Adipose tissue (tissue), 3 donors: ENCODE results near the gene HAP1. TPM values are rescaled to one million over a fixed set of nuclear protein-coding genes. Genes with fewer than 3 reads are reported as not detected.

Experiments
- H3K27ac ChIP-seq: one replicate; pipeline ENCODE4 v1.5.1; 2013; ENCODE audit warnings: low read depth, low read length
- WGBS, 3 donors: extraction: QIAGEN DNeasy Blood & Tissue Kit; methylation state at CpG; one replicate each; pipeline ENCODE4 v1.1.7; 2013; 5-methylcytosine and 5-hydroxymethylcytosine counted together
- polyA plus RNA-seq, 3 donors: library from polyadenylated mRNA; stranded (reverse); fragments of 200-250 nt; gene quantifications; one replicate each; pipeline ENCODE4 v1.2.3, GENCODE V29; 2013
- donor health status: healthy with polysubstance abuse.
- donor health status: Bipolar disorder and iron deficiency.
- donor health status: healthy.

Gene HAP1
- polyA plus RNA-seq, 3 donors, result 0.03 to 0.48 (median 0.22) TPM

DNA sequence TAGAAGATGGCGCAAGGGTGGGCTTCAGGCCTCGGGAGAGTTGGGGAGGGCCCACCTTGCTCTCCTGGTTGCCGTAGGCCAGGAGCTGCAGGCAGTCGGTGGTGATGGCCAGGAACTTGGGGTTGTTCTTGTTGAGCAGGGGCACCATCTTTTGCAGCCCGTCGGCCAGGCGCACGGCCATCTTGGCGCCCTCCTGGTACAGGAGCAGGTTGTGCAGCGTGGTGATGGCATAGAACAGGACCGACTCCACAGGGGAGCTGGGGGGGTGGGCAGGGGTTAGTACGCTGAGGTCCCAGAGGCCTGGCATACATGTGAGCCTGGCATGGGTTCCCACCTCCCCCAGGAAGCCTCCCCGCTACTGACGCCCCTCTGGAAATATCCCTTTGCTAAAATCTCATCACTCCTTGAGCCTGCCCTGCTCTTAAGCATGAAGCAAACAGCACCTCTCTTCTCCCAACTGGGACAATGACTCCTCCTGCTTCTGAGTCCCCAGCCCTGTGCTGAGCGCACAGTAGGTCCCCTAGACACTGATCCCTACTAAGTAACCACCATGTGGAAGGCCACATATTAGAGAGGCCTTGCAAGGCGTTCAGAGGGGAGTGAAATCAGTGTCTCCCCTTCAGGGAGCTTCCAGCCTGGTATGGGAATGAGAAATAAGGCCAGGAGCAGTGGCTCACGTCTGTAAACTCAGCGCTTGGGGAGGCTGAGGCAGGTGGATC is 33.0 kb upstream of the HAP1 start:
- 91 to 94% (median 92%) methylated on average over 16 to 18 of the region's 18 CpGs for WGBS, 3 donors
- no peak overlapping the region for H3K27ac ChIP-seq

DNA sequence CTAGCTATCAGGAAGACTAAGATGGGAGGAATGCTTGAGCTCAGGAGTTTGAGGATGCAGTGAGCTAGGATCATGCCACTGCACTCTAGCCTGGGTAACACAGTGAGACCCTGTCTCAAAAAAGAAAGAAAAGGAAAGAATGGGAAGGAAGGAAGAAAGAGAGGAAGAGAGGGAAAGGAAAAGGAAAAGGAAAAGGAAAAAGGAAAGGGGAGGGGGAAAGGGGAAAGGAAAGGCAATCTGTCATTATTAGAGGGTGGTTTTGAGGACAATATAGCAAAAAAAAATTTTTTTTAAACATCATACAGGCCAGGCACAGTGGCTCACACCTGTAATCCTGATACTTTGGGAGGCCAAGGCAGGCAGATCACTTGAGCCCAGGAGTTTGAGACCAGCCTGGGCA is 31.7 kb upstream of the HAP1 start:
- no peak overlapping the region for H3K27ac ChIP-seq

DNA sequence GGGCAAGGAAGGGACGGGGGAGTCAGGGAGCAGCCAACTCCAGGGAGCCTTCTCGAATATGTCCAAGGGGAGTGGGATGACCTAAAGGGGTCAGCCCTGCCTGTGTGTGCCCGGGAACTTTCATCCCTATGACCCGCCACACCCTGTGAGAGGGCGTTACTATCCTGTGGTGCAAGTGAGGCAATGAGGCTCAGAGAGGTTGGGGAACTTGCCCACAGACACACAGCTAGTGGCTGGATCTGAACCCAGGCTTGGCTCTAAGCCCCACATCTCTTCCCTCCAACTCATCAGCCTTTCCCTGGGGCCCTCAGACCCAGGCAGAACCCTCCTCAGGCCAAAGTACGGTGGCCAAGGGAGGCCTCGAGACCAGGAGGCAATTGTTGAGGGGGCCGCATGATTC is 28.9 kb upstream of the HAP1 start:
- WGBS, 3 donors, result 89 to 94% (median 92%) methylated on average over 8 of the region's 8 CpGs
- no peak overlapping the region for H3K27ac ChIP-seq

DNA sequence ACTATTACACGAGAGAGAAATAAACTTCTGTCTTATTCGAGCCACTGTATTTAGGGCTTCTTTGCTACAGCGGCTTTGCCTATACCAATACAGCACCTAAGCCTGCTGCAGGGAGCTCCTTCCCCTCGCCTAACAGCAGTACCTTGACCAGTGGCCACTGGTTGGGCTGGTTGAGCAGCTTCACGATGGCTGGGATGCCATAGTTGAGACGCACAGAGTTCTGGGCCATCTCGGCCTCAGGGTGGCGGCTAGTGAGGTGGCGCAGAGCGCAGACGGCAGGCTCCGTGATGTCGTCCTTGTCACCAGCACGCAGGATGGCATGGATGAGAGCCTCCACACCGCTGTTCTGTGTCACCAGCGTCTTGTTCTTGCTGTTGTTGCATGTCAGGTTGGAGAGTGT is 28.4 kb upstream of the HAP1 start:
- H3K27ac ChIP-seq, result no peak overlapping the region
- WGBS, 3 donors, result 95 to 97% (median 96%) methylated on average over 16 of the region's 16 CpGs

DNA sequence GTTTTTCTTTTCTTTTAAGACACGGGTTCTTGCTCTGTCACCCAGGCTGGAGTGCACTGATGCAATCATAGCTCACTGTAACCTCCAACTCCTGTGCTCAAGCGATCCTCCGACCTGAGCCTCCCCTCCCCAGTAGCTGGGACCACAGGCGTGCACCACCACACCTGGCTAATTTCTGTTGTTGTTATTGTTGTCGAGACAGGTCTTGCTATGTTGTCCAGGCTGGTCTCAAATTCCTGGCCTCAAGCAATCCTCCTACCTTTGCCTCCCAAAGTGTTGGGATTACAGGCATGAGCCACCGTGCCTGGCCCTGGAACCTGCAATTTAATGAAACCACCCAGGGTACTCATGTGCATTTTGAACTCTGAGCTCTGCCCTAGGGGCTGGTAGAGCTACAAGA is 27.9 kb upstream of the HAP1 start:
- whole genome bisulfite sequencing, 3 donors, result 85 to 97% (median 93%) methylated on average over 6 of the region's 6 CpGs

DNA sequence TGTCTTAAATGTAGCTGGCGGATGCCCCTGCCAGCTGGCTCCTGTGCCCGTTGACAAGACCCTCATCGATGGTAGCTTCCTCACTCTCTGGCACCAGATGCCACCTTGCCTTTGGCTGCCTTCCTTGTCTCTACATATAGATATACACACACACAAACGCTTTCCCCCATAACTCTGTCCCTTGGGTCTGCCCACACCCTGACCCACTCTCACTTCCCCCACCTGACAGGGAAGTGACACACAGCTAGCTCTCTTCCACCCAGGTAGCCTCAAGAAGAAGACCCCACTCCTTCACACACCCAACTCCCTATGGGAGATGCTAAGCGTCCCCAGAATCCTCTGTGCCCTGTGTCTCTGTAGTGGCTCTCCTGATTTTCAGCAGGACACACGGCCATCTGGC is 26.4 kb upstream of the HAP1 start:
- WGBS, 3 donors, result 89 to 96% (median 90%) methylated on average over 6 of the region's 6 CpGs
- no peak overlapping the region for H3K27ac ChIP-seq

More for the DNA sequence above, 27.9 kb upstream of the HAP1 start:
- H3K27ac ChIP-seq, result no peak overlapping the region

DNA sequence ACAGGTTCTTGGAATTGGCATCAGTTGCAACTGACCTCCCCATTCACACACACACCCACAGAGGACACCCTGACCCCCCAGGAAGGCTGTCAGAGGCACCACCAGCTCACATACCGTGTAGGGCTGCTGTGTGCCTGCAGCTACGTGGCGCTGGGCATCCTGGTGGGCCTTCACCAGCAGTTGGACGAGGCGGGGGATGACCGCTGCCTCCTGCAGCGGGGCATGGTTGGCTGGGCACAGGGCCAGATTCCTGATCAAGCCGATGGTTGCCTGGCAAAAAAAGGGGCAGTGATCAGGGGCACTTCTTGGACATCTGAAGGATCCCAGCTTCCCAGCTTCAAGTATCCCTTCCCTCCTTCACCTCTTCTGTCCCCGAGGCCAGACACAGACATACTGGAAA is 24.2 kb upstream of the HAP1 start:
- WGBS, 3 donors, result 82 to 87% (median 86%) methylated on average over 9 of the region's 9 CpGs
- no peak overlapping the region for H3K27ac ChIP-seq

DNA sequence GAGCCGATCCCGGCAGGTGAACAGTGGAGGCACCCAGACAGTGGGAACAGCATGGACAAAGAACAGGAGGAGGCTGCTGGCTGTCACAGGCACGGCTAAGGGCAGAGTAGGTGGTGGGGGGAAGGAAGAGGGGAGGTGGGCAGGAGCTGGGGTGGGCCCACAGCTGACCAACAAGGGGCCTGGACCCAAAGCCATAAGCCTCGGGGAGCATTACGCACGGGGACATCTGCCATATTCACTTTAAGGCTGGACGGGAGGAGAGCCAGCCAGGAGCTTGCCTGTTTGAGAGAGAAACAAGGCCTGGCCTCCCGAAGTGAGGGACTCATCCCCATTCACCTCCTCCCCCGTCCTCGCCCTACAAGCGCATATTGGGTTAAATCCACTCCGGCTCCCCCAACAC is 19.6 kb upstream of the HAP1 start:
- 86 to 91% (median 87%) methylated on average over 11 to 12 of the region's 12 CpGs for WGBS, 3 donors
- H3K27ac ChIP-seq, result no peak overlapping the region

DNA sequence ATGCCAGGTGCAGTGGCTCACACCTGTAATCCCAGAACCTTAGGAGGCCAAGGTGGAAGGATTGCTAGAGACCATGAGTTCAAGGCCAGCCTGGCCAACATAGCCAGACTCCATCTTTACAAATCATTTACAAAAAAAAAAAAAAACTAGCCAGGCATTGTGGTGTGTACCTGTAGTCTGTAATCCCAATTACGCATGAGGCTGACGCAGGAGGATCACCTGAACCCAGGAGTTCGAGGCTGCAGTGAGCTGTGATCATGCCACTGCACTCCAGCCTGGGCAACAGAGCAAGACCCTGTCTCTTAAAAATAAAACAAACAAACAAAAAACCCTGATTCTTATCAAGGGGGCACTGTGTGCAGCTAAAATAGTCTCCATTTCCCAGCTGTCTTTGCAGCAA is 16.8 kb upstream of the HAP1 start:
- 73 to 78% (median 73%) methylated on average over 3 of the region's 3 CpGs for WGBS, 3 donors
- no peak overlapping the region for H3K27ac ChIP-seq

DNA sequence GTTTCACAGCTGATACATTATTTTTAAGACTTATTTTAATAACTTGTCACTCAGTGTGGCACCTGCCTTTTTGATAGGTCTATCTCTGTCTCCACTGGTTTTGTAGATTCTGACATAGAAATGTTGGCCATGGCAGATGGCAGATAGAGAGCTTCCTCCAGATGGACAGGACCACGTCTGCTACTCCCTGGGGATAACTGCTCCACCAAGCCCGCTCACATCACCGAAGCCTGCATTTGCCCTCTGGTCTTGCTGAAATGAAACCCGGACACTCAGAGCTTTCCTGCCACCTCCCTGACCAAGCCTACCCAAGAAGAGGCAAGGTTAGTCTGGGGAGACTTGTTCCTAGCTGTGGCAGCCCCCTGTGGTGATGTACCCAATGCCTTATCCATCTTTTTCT is 16.4 kb upstream of the HAP1 start:
- no peak overlapping the region for H3K27ac ChIP-seq
- whole genome bisulfite sequencing, 3 donors, result 70 to 90% (median 72%) methylated on average over 4 of the region's 4 CpGs

DNA sequence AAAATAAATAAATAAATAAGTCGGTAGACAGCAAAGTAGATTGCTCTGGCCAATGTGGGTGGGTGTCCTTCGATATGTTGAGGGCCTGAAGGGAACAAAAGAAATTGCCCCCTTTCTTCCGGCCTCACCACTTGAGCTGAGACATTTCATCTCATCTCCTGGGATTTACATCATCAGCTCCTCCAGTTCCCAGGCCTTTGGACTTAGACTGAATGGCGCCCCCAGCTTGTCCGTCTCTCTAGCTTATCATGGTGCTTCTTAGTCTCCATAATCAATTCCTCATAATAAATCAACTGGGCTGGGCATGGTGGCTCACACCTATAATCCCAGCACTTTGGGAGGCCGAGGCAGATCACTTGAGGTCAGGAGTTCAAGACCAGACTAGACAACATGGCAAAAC is 13.8 kb upstream of the HAP1 start:
- 82 to 88% (median 82%) methylated on average over 6 of the region's 6 CpGs for WGBS, 3 donors
- no peak overlapping the region for H3K27ac ChIP-seq

DNA sequence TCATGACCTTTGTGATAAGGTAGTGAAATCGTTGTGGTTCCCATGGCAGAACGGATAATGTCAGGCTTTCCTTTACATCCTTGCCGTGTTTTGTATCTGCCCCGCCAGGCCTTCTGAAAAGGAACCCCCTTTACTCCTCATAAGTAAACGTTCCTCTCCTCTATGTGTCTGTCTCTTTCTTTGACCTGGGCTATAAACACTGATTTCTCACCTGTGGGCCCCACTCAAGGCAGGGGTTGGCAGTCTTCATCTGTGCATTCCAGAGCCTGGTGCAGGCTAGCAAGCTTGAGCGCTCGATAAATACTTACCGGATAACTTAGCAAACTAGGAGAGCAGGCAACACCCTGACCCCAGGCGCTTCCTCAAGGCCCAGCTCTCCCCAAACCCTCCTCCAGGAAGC is 7.3 kb upstream of the HAP1 start:
- 72 to 89% (median 84%) methylated on average over 9 of the region's 9 CpGs for WGBS, 3 donors
- H3K27ac ChIP-seq, result no peak overlapping the region

DNA sequence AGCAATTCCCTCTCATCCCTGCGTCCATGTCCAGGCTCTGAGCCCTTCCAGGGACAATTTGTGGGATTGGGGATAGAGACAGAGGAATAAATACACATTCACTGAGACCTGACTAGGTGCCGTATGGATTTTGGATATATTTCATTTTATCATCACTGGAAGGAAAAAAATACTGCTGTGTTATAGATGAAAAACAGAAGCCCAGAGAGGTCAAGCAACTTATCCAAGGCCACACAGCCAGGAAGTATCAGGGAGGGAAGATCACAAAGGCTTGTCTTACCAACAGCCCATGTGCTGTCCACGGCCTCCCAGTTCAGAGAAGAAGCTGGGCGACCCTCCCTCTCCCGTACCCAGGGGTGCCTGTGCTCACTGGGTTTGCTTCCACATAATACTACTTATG is 6.1 kb upstream of the HAP1 start:
- WGBS, 3 donors, result 91 to 95% (median 91%) methylated on average over 5 of the region's 5 CpGs
- H3K27ac ChIP-seq, result no peak overlapping the region

DNA sequence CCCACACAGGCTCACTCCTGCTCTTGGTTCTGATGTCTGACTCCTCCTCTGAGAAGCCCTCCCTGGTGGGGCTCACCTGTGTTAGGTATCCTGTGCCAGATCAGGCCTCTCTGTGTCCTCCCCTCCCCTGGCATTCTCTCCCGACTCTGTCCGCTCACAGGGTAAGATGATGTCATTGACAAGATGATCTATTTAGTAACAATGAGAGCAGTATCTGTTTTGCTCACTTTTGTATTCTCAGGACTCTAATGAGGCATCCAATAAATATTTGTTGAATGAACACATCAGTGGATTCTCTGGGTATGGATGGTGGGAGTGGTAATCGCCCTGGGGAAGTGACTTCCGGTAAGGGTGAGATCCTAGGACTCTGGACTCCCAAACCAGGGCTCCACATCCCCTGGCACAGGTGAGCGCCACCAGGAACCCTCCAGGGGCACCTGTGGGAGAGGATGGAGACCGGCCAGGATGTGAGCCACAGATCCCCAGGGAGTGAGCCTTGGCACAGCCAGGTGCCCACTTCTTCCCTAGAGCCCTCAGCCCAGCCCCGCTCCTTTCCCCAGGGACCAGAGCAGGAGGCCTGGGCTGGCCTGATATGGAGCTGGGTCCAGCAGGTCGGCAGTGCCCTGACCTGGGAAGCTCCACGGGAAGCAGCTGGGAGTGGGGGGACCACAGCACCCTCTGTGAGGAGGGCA is 5.4 kb upstream of the HAP1 start:
- 51 to 76% (median 62%) methylated on average over 9 of the region's 9 CpGs for WGBS, 3 donors

DNA sequence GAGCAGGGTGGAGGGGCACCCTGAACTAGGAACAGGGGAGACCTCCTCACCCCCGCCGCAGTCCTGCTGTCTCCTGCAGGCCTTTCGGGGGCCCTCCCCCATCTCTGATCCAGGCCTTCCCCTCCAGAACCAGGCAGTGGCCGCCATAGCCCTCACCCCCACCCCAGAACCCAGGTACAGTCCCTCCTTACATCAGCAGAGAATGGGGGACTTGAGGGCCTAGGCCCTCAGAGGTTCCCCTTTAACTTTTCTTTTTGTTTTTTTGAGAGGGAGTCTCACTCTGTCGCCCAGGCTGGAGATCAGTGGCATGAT is 4.3 kb upstream of the HAP1 start:
- H3K27ac ChIP-seq, result no peak overlapping the region
- 94 to 98% (median 97%) methylated on average over 5 of the region's 5 CpGs for WGBS, 3 donors

More for the DNA sequence above, 5.4 kb upstream of the HAP1 start:
- H3K27ac ChIP-seq, result no peak overlapping the region

DNA sequence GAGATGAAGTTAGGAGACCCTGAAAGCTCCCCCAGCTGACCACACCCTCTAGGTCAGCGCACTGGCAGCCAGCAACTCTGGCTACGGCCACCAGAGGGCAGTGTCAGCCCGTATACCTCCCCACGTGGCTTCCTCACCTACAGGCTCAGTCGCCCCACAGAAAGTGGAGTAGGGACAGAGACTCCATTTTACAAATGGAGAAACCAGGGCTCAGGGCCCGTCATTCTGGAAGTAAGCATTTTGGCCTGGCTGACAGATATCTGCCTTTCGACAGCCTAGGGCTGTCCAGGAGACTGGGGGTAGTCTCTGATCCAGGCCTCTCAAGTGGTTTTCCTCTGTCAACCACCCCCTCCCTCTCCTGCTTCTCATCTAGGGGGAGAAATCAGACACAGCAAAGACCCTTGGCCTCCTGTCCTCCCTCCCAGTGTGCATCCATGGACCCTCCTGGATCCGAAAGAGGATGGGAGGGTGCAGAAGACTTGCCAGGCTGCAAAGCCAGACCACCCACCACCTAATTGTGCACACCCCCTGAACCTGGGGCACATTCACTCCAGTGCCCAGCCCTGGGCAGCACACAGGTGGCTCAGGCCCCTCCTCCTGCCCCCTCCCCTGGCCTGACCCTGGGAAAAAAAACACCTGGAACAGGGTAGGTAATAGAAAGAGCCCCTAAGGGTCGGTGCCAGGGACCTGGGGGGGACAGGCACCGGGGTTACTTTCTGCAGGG is 3.8 kb upstream of the HAP1 start:
- no peak overlapping the region for H3K27ac ChIP-seq
- 17 to 33% (median 30%) methylated on average over 10 of the region's 10 CpGs for WGBS, 3 donors

DNA sequence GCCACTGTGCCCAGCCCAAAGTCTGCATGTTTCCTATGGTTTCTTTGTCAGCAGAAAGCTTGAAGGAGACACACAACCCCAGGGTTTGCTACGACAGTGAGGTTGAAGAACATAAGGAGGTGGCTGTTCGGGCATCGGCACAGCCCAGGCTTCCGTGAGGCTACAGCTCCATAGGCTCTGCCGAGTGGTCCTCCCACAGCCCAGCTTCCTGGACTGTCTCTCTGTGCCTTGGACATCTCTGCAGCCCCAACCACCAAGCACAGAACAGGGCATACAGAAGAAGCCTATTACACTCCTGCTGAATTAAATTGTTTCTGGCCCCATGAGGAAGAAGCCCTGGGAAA is 3.2 kb upstream of the HAP1 start:
- WGBS, 3 donors, result 32 to 50% (median 34%) methylated on average over 5 of the region's 5 CpGs
- H3K27ac ChIP-seq, result no peak overlapping the region

DNA sequence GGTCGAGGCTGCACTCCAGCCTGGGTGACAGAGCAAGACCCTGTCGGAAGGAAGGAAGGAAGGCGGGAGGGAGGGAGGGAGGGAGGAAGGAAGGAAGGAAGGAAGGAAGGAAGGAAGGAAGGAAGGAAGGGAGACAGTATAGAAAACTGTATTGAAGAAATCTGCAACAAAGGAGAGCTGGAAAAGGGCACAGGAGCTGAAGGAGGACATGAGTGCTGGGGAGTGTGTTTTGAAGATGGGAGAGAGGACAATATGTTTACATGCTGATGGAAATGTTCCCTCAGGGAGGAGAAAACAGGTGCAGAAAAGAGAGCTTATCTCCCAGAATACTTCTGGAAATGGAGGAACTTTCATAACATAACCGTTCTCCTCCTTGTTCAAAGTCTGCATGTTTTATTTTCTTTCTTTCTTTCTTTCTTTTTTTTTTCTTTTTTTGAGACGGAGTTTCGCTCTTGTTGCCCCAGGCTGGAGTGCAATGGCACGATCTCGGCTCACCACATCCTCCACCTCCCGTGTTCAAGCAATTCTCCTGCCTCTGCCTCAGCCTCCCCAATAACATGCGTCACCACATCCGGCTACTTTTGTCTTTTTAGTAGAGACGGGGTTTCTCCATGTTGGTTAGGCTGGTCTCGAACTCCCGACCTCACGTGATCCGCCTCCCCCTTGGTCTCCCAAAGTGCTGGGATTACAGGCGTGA is 2.7 kb upstream of the HAP1 start:
- H3K27ac ChIP-seq, result no peak overlapping the region
- 68 to 70% (median 68%) methylated on average over 15 to 17 of the region's 17 CpGs for WGBS, 3 donors

DNA sequence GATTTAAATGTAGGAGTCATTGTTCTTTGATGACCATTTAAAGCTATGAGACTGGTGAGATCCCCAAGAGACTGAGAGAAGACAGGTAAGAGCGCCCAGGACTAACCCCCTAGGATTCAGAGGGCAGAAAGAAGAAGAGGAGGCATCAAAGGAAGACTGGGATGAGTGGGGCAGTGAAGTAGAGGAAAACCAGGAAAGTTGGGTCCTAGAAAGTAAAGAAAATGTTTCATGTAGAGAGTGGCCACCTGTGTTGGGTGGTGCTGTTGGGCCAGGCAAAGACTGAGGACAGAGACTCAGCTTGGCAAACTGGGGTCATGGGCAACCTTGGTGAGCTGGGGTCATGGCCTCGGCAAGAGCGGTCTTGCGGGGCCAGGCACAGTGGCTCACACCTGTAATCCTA is 1.3 kb upstream of the HAP1 start:
- 73 to 93% (median 86%) methylated on average over 4 of the region's 4 CpGs for WGBS, 3 donors
- H3K27ac ChIP-seq, result no peak overlapping the region
